ENCODE data around the gene DFFB.

DFFB gene

GRCh38 chr1:3852091-3852490 lies 5.2 kb upstream of the DFFB start:
- H3K4me3 ChIP-seq (ENCODE audit: low read depth, low read length): no peak overlapping the region
- H3K36me3 ChIP-seq (ENCODE audit: control insufficient read depth, insufficient read depth, low read length): peaks cover 23% of the 10 kb centered on the region
- H3K4me1 ChIP-seq (ENCODE audit: control insufficient read depth, insufficient read depth, low read length): no peaks in the 10 kb centered on the region

DNA sequence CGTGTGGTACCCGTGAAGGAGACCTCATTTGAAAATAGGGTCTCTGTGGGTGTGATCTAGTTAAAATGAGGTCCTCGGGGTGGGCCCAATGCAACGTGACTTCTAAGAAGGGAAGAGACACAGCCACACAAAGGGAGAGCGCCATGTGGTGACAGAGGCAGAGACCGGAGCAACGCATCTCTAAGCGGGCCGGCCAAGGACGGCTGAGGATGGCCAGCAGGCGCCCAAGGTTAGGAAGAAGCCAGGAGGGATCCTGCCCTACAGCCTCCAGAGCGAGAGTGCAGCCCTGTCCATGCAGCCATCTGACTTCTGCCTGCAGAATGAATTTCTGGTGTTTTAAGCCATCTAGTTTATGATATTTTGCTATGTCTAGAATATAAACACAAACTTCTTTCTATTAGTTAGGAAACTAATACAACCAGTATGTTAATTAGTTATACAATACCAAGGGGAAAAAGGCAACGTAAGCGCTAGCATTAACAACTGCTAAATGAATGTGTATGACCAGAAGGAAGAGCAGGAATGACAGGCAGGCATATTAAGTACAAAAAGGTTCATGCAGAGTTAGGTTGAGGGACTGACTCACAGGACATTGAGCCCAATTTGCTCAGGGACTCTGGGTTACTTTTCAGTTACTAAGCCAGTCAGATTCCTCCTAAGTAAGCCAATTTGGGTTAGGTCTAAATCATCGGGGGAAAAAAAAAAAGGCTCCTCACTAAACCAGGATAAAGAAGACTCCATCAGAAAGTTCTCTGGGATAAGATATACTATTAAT lies 4.4 kb upstream of the DFFB start:
- H3K9me3 ChIP-seq (ENCODE audit: control insufficient read depth, insufficient read depth, low read length): no peaks in the 10 kb centered on the region
- H3K4me1 ChIP-seq (ENCODE audit: control insufficient read depth, insufficient read depth, low read length): no peaks in the 10 kb centered on the region
- H3K36me3 ChIP-seq (ENCODE audit: control insufficient read depth, insufficient read depth, low read length): peaks cover 17% of the 10 kb centered on the region
- H3K27ac ChIP-seq (ENCODE audit: low read depth, low read length): no peak overlapping the region
- H3K4me3 ChIP-seq (ENCODE audit: low read depth, low read length): no peak overlapping the region
- no peak overlapping the region for H3K9ac ChIP-seq (ENCODE audit: low read depth, low read length)
- H3K27me3 ChIP-seq (ENCODE audit: control insufficient read depth, insufficient read depth, low read length): 0 out of 2 replicates have a peak, but pooled peaks cover 1% of the 10 kb centered on the region

More at GRCh38 chr1:3852091-3852490, 5.2 kb upstream of the DFFB start:
- no peaks in the 10 kb centered on the region for H3K9me3 ChIP-seq (ENCODE audit: control insufficient read depth, insufficient read depth, low read length)
- no peaks in the 10 kb centered on the region for H3K27me3 ChIP-seq (ENCODE audit: control insufficient read depth, insufficient read depth, low read length)
- H3K27ac ChIP-seq (ENCODE audit: low read depth, low read length): no peak overlapping the region
- H3K9ac ChIP-seq (ENCODE audit: low read depth, low read length): no peak overlapping the region

- H3K9ac ChIP-seq (ENCODE audit: low read depth, low read length): no peak overlapping the region; the same call in 1 of the 2 replicates
- no peaks in the 10 kb centered on the region for H3K4me1 ChIP-seq (ENCODE audit: control insufficient read depth, insufficient read depth, low read length)
- no peak overlapping the region for H3K27ac ChIP-seq (ENCODE audit: low read depth, low read length)
- no peaks in the 10 kb centered on the region for H3K9me3 ChIP-seq (ENCODE audit: control insufficient read depth, insufficient read depth, low read length)
- 0 out of 2 replicates have a peak, but pooled peaks cover 5% of the 10 kb centered on the region for H3K27me3 ChIP-seq (ENCODE audit: control insufficient read depth, insufficient read depth, low read length)
- H3K36me3 ChIP-seq (ENCODE audit: control insufficient read depth, insufficient read depth, low read length): no peaks in the 10 kb centered on the region
- peak overlapping the region; percentile 84 for H3K4me3 ChIP-seq (ENCODE audit: low read depth, low read length)
Observed at GRCh38 chr1:3857791-3858129, 484 bp downstream of the DFFB start.

DNA sequence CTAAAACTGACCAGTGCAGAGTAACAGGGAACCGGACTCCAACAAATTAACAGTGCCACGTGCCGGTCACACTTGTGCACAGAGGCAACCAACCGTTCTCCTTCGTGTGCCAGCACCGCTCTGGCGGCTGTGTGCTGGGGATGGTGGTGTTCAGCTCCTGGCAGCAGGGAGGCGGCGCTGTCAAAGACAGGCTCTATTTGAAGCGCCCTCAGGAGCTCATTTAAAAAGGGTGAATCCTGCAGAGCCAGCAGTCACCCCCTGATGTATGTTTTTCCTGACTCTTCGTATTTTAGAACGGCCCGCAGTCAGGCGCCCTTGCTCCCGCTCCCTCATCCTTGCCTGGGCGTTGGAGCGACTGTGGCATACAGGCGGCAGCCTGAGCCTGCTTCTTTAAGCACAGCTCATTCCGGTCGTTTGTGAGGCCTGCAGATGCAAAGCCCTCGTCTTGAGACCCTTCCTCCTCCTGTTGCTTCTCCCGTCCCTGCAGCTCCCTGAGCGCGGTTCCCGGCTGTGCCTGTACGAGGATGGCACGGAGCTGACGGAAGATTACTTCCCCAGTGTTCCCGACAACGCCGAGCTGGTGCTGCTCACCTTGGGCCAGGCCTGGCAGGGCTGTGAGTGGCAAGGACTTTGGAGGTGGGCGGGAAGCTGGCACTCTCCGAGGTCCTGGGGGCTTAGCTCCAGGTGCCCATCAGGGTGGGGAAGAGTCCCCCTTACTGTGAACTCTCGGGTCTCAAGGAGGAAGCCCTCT lies 1.1 kb downstream of the DFFB start:
- H3K4me1 ChIP-seq (ENCODE audit: control insufficient read depth, insufficient read depth, low read length): no peaks in the 10 kb centered on the region
- H3K4me3 ChIP-seq (ENCODE audit: low read depth, low read length): peak overlapping the region; percentile 84; the same call in 1 of the 2 replicates
- 0 out of 2 replicates have a peak, but pooled peaks cover 5% of the 10 kb centered on the region for H3K27me3 ChIP-seq (ENCODE audit: control insufficient read depth, insufficient read depth, low read length)
- H3K9me3 ChIP-seq (ENCODE audit: control insufficient read depth, insufficient read depth, low read length): no peaks in the 10 kb centered on the region
- H3K27ac ChIP-seq (ENCODE audit: low read depth, low read length): no peak overlapping the region
- H3K36me3 ChIP-seq (ENCODE audit: control insufficient read depth, insufficient read depth, low read length): no peaks in the 10 kb centered on the region
- no peak overlapping the region for H3K9ac ChIP-seq (ENCODE audit: low read depth, low read length)

DNA sequence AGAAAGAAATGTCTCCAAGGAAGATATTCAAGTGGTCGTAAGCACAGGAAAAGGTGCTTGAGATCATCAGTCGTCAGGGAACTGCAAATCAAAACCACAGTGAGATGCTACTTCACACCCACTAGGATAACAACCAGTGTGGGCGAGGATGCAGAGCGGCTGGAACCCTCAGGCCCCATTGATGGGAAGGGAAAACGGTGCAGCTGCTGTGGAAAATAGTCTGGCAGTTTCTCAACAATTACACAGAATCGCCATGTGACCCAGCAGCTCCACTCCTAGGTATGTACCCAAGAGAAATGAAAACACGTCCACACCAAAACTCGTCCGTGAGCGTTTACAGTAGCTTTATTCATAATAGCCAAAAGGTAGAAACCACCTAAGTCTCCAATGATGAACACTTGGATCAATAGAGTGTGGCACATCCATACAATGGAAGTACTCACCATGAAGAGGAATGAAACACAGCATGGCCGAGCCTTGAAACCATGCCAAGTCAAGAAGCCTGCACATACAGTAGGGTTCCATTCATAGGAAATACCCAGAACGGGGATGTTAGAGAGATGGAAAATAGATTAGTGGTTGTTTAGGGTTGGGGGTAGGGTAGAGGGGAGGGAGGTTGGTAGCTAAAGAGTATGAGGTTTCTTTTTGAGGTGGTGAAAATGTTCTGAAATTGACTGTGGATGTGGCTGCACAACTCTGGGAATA lies 6.1 kb downstream of the DFFB start:
- H3K9me3 ChIP-seq (ENCODE audit: control insufficient read depth, insufficient read depth, low read length): no peaks in the 10 kb centered on the region
- H3K27me3 ChIP-seq (ENCODE audit: control insufficient read depth, insufficient read depth, low read length): no peaks in the 10 kb centered on the region
- H3K9ac ChIP-seq (ENCODE audit: low read depth, low read length): no peak overlapping the region
- H3K4me1 ChIP-seq (ENCODE audit: control insufficient read depth, insufficient read depth, low read length): no peaks in the 10 kb centered on the region
- H3K4me3 ChIP-seq (ENCODE audit: low read depth, low read length): no peak overlapping the region
- no peaks in the 10 kb centered on the region for H3K36me3 ChIP-seq (ENCODE audit: control insufficient read depth, insufficient read depth, low read length)
- H3K27ac ChIP-seq (ENCODE audit: low read depth, low read length): no peak overlapping the region

- Histone ChIP-seq H3K36me3 (ENCODE audit: control insufficient read depth, insufficient read depth, low read length) (no peaks in the 10 kb centered on the region), H3K4me1 (ENCODE audit: control insufficient read depth, insufficient read depth, low read length) (no peaks in the 10 kb centered on the region), H3K27ac (ENCODE audit: low read depth, low read length) (no peak overlapping the region), H3K9me3 (ENCODE audit: control insufficient read depth, insufficient read depth, low read length) (no peaks in the 10 kb centered on the region), H3K4me3 (ENCODE audit: low read depth, low read length) (no peak overlapping the region), H3K9ac (ENCODE audit: low read depth, low read length) (no peak overlapping the region), H3K27me3 (ENCODE audit: control insufficient read depth, insufficient read depth, low read length) (no peaks in the 10 kb centered on the region)
Observed at GRCh38 chr1:3864884-3865283, 7.6 kb downstream of the DFFB start.

DNA sequence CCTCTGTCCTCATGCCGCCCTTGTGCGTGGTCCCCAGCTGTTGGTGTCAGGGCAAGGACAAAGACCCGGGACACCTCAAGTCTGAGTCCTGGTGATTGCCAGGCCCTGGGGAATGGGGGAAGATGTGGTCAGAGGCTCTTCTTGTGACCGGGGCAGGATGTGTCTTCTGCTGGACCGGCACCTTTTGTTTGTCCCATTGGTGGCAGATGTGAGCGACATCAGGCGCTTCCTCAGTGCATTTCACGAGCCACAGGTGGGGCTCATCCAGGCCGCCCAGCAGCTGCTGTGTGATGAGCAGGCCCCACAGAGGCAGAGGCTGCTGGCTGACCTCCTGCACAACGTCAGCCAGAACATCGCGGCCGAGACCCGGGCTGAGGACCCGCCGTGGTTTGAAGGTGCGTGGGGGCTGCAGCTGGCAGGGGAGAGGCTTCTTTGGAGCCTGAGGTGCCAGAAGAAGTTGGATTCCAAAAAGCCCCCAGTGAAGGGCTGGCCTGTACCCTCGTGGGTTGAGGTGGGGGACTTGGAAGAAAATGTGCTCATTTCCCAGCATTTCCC lies 8.4 kb downstream of the DFFB start:
- H3K27me3 ChIP-seq (ENCODE audit: control insufficient read depth, insufficient read depth, low read length): no peaks in the 10 kb centered on the region
- no peaks in the 10 kb centered on the region for H3K4me1 ChIP-seq (ENCODE audit: control insufficient read depth, insufficient read depth, low read length)
- H3K36me3 ChIP-seq (ENCODE audit: control insufficient read depth, insufficient read depth, low read length): no peaks in the 10 kb centered on the region
- H3K9ac ChIP-seq (ENCODE audit: low read depth, low read length): no peak overlapping the region
- no peak overlapping the region for H3K27ac ChIP-seq (ENCODE audit: low read depth, low read length)
- H3K9me3 ChIP-seq (ENCODE audit: control insufficient read depth, insufficient read depth, low read length): no peaks in the 10 kb centered on the region
- no peak overlapping the region for H3K4me3 ChIP-seq (ENCODE audit: low read depth, low read length)

- no peaks in the 10 kb centered on the region for H3K9me3 ChIP-seq (ENCODE audit: control insufficient read depth, insufficient read depth, low read length)
- H3K4me1 ChIP-seq (ENCODE audit: control insufficient read depth, insufficient read depth, low read length): no peaks in the 10 kb centered on the region
- H3K27ac ChIP-seq (ENCODE audit: low read depth, low read length): no peak overlapping the region
- no peak overlapping the region for H3K9ac ChIP-seq (ENCODE audit: low read depth, low read length)
- H3K27me3 ChIP-seq (ENCODE audit: control insufficient read depth, insufficient read depth, low read length): no peaks in the 10 kb centered on the region
- no peak overlapping the region for H3K4me3 ChIP-seq (ENCODE audit: low read depth, low read length)
- 0 out of 2 replicates have a peak, but pooled peaks cover 6% of the 10 kb centered on the region for H3K36me3 ChIP-seq (ENCODE audit: control insufficient read depth, insufficient read depth, low read length)
Observed at GRCh38 chr1:3868464-3869006, 11.3 kb downstream of the DFFB start.

- no peaks in the 10 kb centered on the region for H3K4me1 ChIP-seq (ENCODE audit: control insufficient read depth, insufficient read depth, low read length)
- no peaks in the 10 kb centered on the region for H3K27me3 ChIP-seq (ENCODE audit: control insufficient read depth, insufficient read depth, low read length)
- H3K4me3 ChIP-seq (ENCODE audit: low read depth, low read length): no peak overlapping the region
- H3K9me3 ChIP-seq (ENCODE audit: control insufficient read depth, insufficient read depth, low read length): peaks cover 2% of the 10 kb centered on the region; the same call in 1 of the 2 replicates
- H3K9ac ChIP-seq (ENCODE audit: low read depth, low read length): no peak overlapping the region
- H3K36me3 ChIP-seq (ENCODE audit: control insufficient read depth, insufficient read depth, low read length): peaks cover 10% of the 10 kb centered on the region
- no peak overlapping the region for H3K27ac ChIP-seq (ENCODE audit: low read depth, low read length)
Observed at GRCh38 chr1:3869751-3870301, 12.6 kb downstream of the DFFB start.

- Histone ChIP-seq H3K4me1 (ENCODE audit: control insufficient read depth, insufficient read depth, low read length) (no peaks in the 10 kb centered on the region), H3K27ac (ENCODE audit: low read depth, low read length) (no peak overlapping the region), H3K9ac (ENCODE audit: low read depth, low read length) (no peak overlapping the region), H3K27me3 (ENCODE audit: control insufficient read depth, insufficient read depth, low read length) (no peaks in the 10 kb centered on the region), H3K36me3 (ENCODE audit: control insufficient read depth, insufficient read depth, low read length) (peaks cover 10% of the 10 kb centered on the region), H3K9me3 (ENCODE audit: control insufficient read depth, insufficient read depth, low read length) (peaks cover 2% of the 10 kb centered on the region; the same call in 1 of the 2 replicates), H3K4me3 (ENCODE audit: low read depth, low read length) (no peak overlapping the region)
Observed at GRCh38 chr1:3871451-3871805, 14.2 kb downstream of the DFFB start.
